CD4-positive, alpha-beta memory T cell (primary cell): Measurements from ENCODE around the gene ZHX3. TPM values are rescaled to one million over a fixed set of nuclear protein-coding genes. Genes with fewer than 3 reads are reported as not detected.
A peak's percentile ranks its signal among the peaks of the same experiment; 100 is the strongest.

Experiments
- CTCF ChIA-PET: fragments of 350-600 bp; sonication (Branson Sonifier 250); formaldehyde crosslinking; loops from one replicate; lab custom pipeline; 2021; ENCODE audit warnings: inconsistent platforms; ENCODE audit not compliant: partially characterized antibody; lab: Charles Lee
- POLR2A ChIA-PET: fragments of 350-600 bp; sonication (Branson Sonifier 250); formaldehyde crosslinking; loops from one replicate; lab custom pipeline; 2021; ENCODE audit not compliant: partially characterized antibody; lab: Charles Lee
- DNase-seq, 5 donors: peaks; one replicate each; pipeline versions ENCODE4 v3.0.0 to v3.0.0-alpha.2; 2020 to 2022; ENCODE audit warnings: mixed read lengths in 1 of 5
- H3K27ac ChIP-seq: one replicate; pipeline ENCODE4 v1.7.0; 2013; ENCODE audit warnings: low read depth, low read length
- H3K27me3 ChIP-seq: 2 replicates; pipeline ENCODE4 v1.7.0; 2013; ENCODE audit warnings: mild to moderate bottlenecking, low read length, moderate library complexity; ENCODE audit not compliant: insufficient read depth
- H3K36me3 ChIP-seq: 2 replicates; pipeline ENCODE4 v1.7.0; 2013; ENCODE audit warnings: mild to moderate bottlenecking, low read length, moderate library complexity; ENCODE audit not compliant: insufficient read depth
- H3K4me1 ChIP-seq: 2 replicates; pipeline ENCODE4 v1.7.0; 2013; ENCODE audit warnings: mild to moderate bottlenecking, low read length, moderate library complexity; ENCODE audit not compliant: insufficient read depth
- H3K4me3 ChIP-seq, 2 donors: one replicate each; pipeline ENCODE4 v1.7.0; 2013; ENCODE audit warnings: low read length in 2 of 2, mild to moderate bottlenecking in 1 of 2
- H3K9me3 ChIP-seq, 2 donors: one replicate each; pipeline ENCODE4 v1.7.0; 2013; ENCODE audit warnings: low read length in 2 of 2, control low read depth in 1 of 2; ENCODE audit not compliant: control insufficient read depth in 1 of 2
- H3K27ac Mint-ChIP-seq, 7 donors: one replicate each; pipeline ENCODE4 v1.8.0; 2020 to 2021; ENCODE audit warnings: mixed read lengths in 7 of 7, mild to moderate bottlenecking in 6 of 7, inconsistent platforms in 3 of 7, moderate library complexity in 3 of 7
- H3K27me3 Mint-ChIP-seq, 2 donors: one replicate each; pipeline ENCODE4 v1.8.0; 2020 to 2021; ENCODE audit warnings: mixed read lengths in 2 of 2
- H3K36me3 Mint-ChIP-seq, 2 donors: one replicate each; pipeline ENCODE4 v1.8.0; 2020 to 2021; ENCODE audit warnings: mixed read lengths in 2 of 2, inconsistent platforms in 1 of 2, mild to moderate bottlenecking in 1 of 2
- H3K4me1 Mint-ChIP-seq, 4 donors: one replicate each; pipeline ENCODE4 v1.8.0; 2020 to 2021; ENCODE audit warnings: mixed read lengths in 4 of 4, mild to moderate bottlenecking in 1 of 4
- H3K4me3 Mint-ChIP-seq, 8 donors: one replicate each; pipeline ENCODE4 v1.8.0; 2020 to 2021; ENCODE audit warnings: mixed read lengths in 8 of 8, mild to moderate bottlenecking in 7 of 8, moderate library complexity in 6 of 8, inconsistent platforms in 3 of 8
- H3K9me3 Mint-ChIP-seq, 8 donors: one replicate each; pipeline ENCODE4 v1.8.0; 2020 to 2021; ENCODE audit warnings: mixed read lengths in 8 of 8, mild to moderate bottlenecking in 5 of 8, inconsistent platforms in 3 of 8, moderate library complexity in 1 of 8
- intact Hi-C: fragments of 100-400 bp; cut with micrococcal nuclease; formaldehyde crosslinking; loops from one replicate; pipeline ENCODE4 v1.15.1; 2023
- polyA plus RNA-seq, 2 donors: library from polyadenylated mRNA; unstranded; fragments of 300-500 nt; fragmentation: Illumina TruSeq; gene quantifications; one replicate each; pipeline ENCODE4 v1.2.3, GENCODE V29; 2021
- total RNA-seq, 2 experiments: library from RNA; stranded (reverse); gene quantifications; one replicate each; pipeline ENCODE4 v1.2.3, GENCODE V29; 2021

ZHX3 gene
- total and polyA plus RNA-seq, 4 experiments from 2014 or later = 2.4 to 6.3 (median 5.5) TPM

DNA sequence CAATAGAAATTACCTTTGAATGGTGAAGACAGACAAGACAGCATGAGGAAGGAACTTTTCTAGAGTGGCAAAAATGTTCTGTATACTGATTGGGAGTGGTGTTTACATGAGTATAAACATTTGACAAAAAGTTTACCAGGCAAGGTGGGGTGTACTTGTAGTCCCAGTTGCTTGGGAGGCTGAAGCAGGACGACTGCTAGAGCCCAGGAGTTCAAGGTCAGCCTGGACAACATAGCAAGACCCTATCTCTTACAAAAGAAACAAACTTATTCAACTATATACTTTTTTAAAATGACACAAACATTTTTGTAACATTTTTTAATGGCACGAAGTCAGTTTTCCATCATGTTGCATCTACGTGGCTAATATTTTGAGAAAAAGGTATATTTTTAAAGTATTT lies 40.5 kb downstream of the ZHX3 start:
- CTCF ChIA-PET = no interaction called here
- no peaks in the 10 kb centered on the region for H3K27me3 ChIP-seq
- H3K4me1 Mint-ChIP-seq = no peaks in the 10 kb centered on the region
- POLR2A ChIA-PET = no interaction called here
- no peaks in the 10 kb centered on the region for H3K36me3 Mint-ChIP-seq
- H3K4me3 Mint-ChIP-seq = no peak overlapping the region
- intact Hi-C loops = no loop called here
- DNase-seq = no peak
- H3K27me3 Mint-ChIP-seq = no peaks in the 10 kb centered on the region
- H3K36me3 ChIP-seq = no peaks in the 10 kb centered on the region
- no peak overlapping the region for H3K27ac ChIP-seq
- no peak overlapping the region for H3K27ac Mint-ChIP-seq
- no peaks in the 10 kb centered on the region for H3K9me3 ChIP-seq
- H3K9me3 Mint-ChIP-seq = peaks cover 0 to 2% (median 0%) of the 10 kb centered on the region in 8 donors
- H3K4me1 ChIP-seq = no peaks in the 10 kb centered on the region
- no peak overlapping the region for H3K4me3 ChIP-seq

DNA sequence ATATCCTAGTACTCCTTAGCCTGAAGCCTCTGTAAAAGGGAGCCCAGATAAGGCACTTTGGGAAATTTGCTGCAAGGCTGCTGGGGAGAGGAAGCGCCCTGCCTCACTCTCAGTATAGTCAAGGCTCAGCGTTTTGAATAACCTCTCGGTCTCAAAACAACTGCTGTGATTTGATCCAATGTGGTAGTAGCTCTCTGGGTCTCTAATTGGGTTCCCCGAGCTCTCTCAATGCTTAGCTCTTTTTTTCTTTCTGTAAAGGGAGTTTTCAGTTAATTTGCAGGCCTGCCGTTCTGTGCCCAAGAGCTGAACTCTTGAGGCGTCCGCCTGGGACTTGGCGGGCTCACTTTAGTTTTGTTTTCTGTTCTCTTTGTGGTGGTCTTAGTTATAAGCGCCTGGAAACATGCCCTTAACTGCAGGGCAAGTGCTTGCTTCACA lies 41.2 kb downstream of the ZHX3 start:
- H3K4me3 Mint-ChIP-seq = no peak overlapping the region
- Histone ChIP-seq H3K27ac (no peak overlapping the region), H3K36me3 (no peaks in the 10 kb centered on the region), H3K9me3 (no peaks in the 10 kb centered on the region), H3K27me3 (no peaks in the 10 kb centered on the region), H3K4me3 (no peak overlapping the region), H3K4me1 (no peaks in the 10 kb centered on the region)
- no peaks in the 10 kb centered on the region for H3K27me3 Mint-ChIP-seq
- peaks cover 0 to 2% (median 0%) of the 10 kb centered on the region in 8 donors for H3K9me3 Mint-ChIP-seq
- no peak for DNase-seq
- H3K4me1 Mint-ChIP-seq = no peaks in the 10 kb centered on the region
- no peak overlapping the region for H3K27ac Mint-ChIP-seq
- intact Hi-C loops = no loop called here
- POLR2A ChIA-PET = no interaction called here
- CTCF ChIA-PET = interaction anchor here (1.4 kb wide), 1 partner anchor 43 kb away, joined by 3 read pairs; no protein-coding TSS in a partner anchor
- no peaks in the 10 kb centered on the region for H3K36me3 Mint-ChIP-seq

DNA sequence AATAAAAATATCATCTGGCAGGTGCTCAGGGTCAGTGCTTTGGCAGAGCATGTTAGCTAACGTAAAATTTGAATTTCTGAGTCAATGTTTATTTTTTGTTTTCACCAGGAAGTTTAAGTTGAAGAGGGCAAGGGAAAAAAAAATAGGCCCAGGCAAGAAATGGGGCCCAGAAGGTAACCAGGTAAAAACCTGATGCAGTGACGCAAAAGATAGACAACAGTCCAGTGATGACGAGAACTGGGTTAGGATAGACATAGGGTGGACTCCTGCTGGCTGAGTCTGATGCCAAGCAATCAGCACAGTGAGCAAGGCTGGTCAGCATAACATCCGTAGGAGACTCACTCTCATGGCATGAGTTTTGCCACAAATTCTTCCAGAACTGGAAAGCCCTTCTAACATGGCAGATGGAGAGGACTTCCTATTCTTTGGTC lies 42.2 kb downstream of the ZHX3 start:
- H3K4me3 Mint-ChIP-seq = no peak overlapping the region
- no peaks in the 10 kb centered on the region for H3K36me3 Mint-ChIP-seq
- no peaks in the 10 kb centered on the region for H3K27me3 Mint-ChIP-seq
- no peaks in the 10 kb centered on the region for H3K9me3 ChIP-seq
- no peaks in the 10 kb centered on the region for H3K4me1 ChIP-seq
- no peaks in the 10 kb centered on the region for H3K4me1 Mint-ChIP-seq
- H3K27me3 ChIP-seq = no peaks in the 10 kb centered on the region
- H3K4me3 ChIP-seq = no peak overlapping the region
- H3K9me3 Mint-ChIP-seq = peaks cover 0 to 2% (median 0%) of the 10 kb centered on the region in 8 donors
- DNase-seq = no peak
- ChIA-PET POLR2A (no interaction called here), CTCF (interaction anchor here (1.4 kb wide), 1 partner anchor 42 kb away, joined by 3 read pairs; no protein-coding TSS in a partner anchor)
- no peak overlapping the region for H3K27ac Mint-ChIP-seq
- intact Hi-C loops = no loop called here
- H3K27ac ChIP-seq = no peak overlapping the region
- no peaks in the 10 kb centered on the region for H3K36me3 ChIP-seq

DNA sequence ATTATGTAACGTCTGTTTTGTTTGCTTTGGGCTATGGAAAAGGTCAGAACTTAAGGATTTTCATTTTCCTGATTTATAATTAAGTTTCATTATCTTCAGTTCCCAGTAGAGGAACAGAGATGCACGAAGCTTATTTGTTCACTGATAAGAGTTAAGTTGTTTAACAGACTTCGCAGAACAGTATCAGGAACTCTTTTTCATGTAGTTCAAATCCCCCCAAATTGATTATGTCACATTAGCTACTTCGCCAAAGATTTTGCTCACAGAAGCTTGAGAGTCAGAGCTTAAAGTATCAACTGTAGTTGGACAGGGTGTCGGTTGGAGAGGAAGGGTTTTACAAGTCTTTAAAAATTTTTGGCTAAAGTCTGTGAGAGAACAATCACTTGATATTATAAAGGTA lies 43.4 kb downstream of the ZHX3 start:
- CTCF ChIA-PET = interaction anchor here (1.1 to 1.2 kb wide), 2 partner anchors 31 to 140 kb away, joined by 3 to 4 read pairs; no protein-coding TSS in a partner anchor

DNA sequence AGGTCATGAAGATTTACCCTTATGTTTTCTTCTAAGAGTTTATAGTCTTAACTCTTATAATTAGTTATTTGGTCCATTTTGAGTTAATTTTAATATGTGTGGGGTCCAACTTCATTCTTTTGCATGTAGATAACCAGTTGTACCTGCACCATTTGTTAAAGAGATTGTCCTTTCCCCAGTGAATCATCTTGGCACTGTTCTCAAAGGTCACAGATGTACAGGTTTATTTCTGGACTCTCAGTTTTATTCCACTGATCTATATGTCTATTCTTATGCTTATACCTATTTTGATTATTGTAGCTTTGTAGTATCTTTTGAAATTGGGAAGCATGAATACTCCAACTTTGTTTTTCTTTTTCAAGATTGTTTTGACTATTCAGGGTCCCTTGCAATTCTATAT lies 44.1 kb downstream of the ZHX3 start:
- no peaks in the 10 kb centered on the region for H3K36me3 ChIP-seq
- H3K4me1 ChIP-seq = no peaks in the 10 kb centered on the region
- POLR2A ChIA-PET = no interaction called here
- CTCF ChIA-PET = no interaction called here
- Mint-ChIP-seq H3K36me3 (no peaks in the 10 kb centered on the region), H3K27me3 (no peaks in the 10 kb centered on the region), H3K27ac (no peak overlapping the region), H3K4me1 (no peaks in the 10 kb centered on the region), H3K4me3 (no peak overlapping the region), H3K9me3 (peaks cover 0 to 2% (median 0%) of the 10 kb centered on the region in 8 donors)
- H3K27ac ChIP-seq = no peak overlapping the region
- intact Hi-C loops = no loop called here
- no peaks in the 10 kb centered on the region for H3K27me3 ChIP-seq
- no peak overlapping the region for H3K4me3 ChIP-seq
- H3K9me3 ChIP-seq = no peaks in the 10 kb centered on the region
- no peak for DNase-seq

More for the DNA sequence above, 43.4 kb downstream of the ZHX3 start:
- Histone ChIP-seq H3K4me1 (no peaks in the 10 kb centered on the region), H3K36me3 (no peaks in the 10 kb centered on the region), H3K9me3 (no peaks in the 10 kb centered on the region), H3K27me3 (no peaks in the 10 kb centered on the region), H3K27ac (no peak overlapping the region), H3K4me3 (no peak overlapping the region)
- H3K4me1 Mint-ChIP-seq = no peaks in the 10 kb centered on the region
- no peaks in the 10 kb centered on the region for H3K27me3 Mint-ChIP-seq
- no peak overlapping the region for H3K27ac Mint-ChIP-seq
- H3K36me3 Mint-ChIP-seq = no peaks in the 10 kb centered on the region
- no peak for DNase-seq
- H3K4me3 Mint-ChIP-seq = no peak overlapping the region
- H3K9me3 Mint-ChIP-seq = peaks cover 0 to 2% (median 0%) of the 10 kb centered on the region in 8 donors
- POLR2A ChIA-PET = no interaction called here
- intact Hi-C loops = no loop called here

DNA sequence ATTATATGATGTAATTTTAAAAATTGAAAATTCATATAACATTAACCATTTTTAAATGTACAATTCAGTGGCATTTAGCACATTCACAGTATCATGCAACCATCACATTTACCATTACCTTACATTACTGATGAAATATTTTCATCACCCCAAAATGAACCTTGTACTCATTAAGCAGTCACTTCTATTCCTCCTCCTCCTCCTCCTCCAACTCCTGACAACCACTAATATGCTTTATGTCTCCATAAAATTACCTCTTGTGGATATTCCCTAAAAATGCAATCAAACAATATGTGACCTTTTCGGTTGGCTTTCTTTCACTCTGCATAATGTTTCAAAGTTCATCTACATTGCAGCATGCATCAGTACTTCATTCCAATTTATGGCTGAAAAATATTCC lies 45.2 kb downstream of the ZHX3 start:
- H3K36me3 ChIP-seq = no peaks in the 10 kb centered on the region
- no peaks in the 10 kb centered on the region for H3K9me3 ChIP-seq
- no peak overlapping the region for H3K27ac ChIP-seq
- ChIA-PET POLR2A (no interaction called here), CTCF (no interaction called here)
- Mint-ChIP-seq H3K36me3 (peaks cover 0 to 6% of the 10 kb centered on the region in 2 donors), H3K4me1 (no peaks in the 10 kb centered on the region), H3K9me3 (peaks cover 0 to 2% (median 0%) of the 10 kb centered on the region in 8 donors), H3K27me3 (no peaks in the 10 kb centered on the region), H3K4me3 (no peak overlapping the region), H3K27ac (no peak overlapping the region)
- H3K4me3 ChIP-seq = no peak overlapping the region
- no peaks in the 10 kb centered on the region for H3K27me3 ChIP-seq
- no peaks in the 10 kb centered on the region for H3K4me1 ChIP-seq
- intact Hi-C loops = no loop called here
- no peak for DNase-seq

DNA sequence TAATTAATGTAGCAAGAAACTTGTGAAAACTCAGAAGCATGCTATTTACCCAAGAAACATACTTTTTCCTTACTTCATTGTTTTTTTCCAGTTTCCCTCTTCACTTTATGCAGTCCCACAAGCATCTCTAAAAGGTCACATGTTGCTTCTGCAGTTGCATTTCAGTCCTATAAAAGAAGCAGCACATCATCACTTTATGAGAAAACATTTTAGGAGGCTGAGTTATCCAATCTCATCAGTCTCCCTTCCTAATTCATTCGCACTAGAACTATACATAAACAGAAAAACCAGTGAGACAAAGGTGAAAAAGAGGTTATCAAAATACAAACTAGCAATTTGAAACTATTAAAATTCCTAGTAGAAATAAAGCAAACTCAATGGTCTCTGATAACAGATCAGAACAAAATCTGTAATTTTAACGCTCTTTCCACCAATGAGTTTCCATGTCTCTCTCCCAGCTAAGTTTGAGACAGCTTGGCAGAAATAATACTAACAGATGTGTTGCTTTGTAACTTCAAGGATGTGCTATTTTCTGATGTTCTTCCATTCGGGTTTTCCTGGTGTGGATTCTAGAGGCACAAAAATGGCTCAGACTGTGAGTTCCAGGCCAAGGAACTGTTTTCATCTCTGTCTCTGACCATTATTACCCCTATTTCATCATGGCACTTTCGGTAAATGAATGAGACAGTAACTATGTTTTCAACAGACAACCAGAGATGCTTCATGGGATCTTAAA lies 48.4 kb downstream of the ZHX3 start:
- H3K4me3 Mint-ChIP-seq = no peak overlapping the region

More for the DNA sequence above, 48.4 kb downstream of the ZHX3 start:
- POLR2A ChIA-PET = no interaction called here
- H3K27me3 ChIP-seq = no peaks in the 10 kb centered on the region
- CTCF ChIA-PET = no interaction called here
- H3K27ac ChIP-seq = no peak overlapping the region
- H3K27ac Mint-ChIP-seq = peak overlapping the region in 1 of 7 donors; percentile 43
- H3K36me3 Mint-ChIP-seq = peaks cover 2 to 9% of the 10 kb centered on the region in 2 donors
- no peaks in the 10 kb centered on the region for H3K9me3 ChIP-seq
- no peaks in the 10 kb centered on the region for H3K36me3 ChIP-seq
- no peaks in the 10 kb centered on the region for H3K4me1 ChIP-seq
- H3K4me3 ChIP-seq = no peak overlapping the region
- no peak for DNase-seq
- peaks cover 0 to under 1% (median 0%) of the 10 kb centered on the region in 8 donors for H3K9me3 Mint-ChIP-seq
- H3K4me1 Mint-ChIP-seq = no peaks in the 10 kb centered on the region
- no peaks in the 10 kb centered on the region for H3K27me3 Mint-ChIP-seq
- intact Hi-C loops = no loop called here
